ENCODE data around the gene BIN2.

DNA sequence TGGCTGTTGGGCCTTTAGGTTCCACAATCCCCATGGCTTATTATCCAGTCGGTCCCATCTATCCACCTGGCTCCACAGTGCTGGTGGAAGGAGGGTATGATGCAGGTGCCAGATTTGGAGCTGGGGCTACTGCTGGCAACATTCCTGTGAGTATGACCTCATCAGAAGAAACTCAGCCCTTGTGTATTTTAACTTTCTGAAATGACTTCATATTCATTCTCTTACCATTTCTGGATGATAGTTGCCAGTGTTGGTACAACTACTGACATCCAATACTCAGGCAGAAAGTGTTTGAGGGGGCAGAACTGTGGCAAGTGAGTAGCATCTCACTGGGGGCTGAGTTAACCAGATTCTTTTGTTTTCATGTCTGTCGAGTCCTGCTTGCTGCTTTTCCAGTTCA, 83.0 kb downstream of the BIN2 start:
- TF ChIP-seq POLR2A (IDR thresholded peaks at IDR 0.05; ENCODE audit: low read depth, low read length) (no peak), POLR2AphosphoS5 (IDR thresholded peaks at IDR 0.05; ENCODE audit: low read depth, low read length) (no peak)

Data from GM12891 (cell line).